SJSA1 (cell line): Measurements from ENCODE around the gene HK2. TPM values are rescaled to one million over a fixed set of nuclear protein-coding genes. Genes with fewer than 3 reads are reported as not detected.
"Not testable (repeated sequence)": the region's sequence is repeated elsewhere in the genome, so short reads cannot be mapped to it uniquely, and the experiment has no call there.

ENCODE experiments used
- DNase-seq, 2 experiments: peaks; one replicate each; pipeline ENCODE4 v3.0.0-alpha.2; 2015 to 2020; ENCODE audit warnings: low spot score in 2 of 2, low read depth in 1 of 2
- H3K27ac ChIP-seq: fragments of 250-450 bp; sonication (Bioruptor Pico); 2 replicates; pipeline ENCODE4 v1.5.1; 2020; ENCODE audit warnings: mild to moderate bottlenecking, moderate library complexity
- H3K27me3 ChIP-seq: fragments of 250-450 bp; sonication (Bioruptor Pico); replicated peaks from 2 replicates; pipeline ENCODE4 v1.5.1; 2020; ENCODE audit warnings: mild to moderate bottlenecking, moderate library complexity
- H3K36me3 ChIP-seq: fragments of 250-450 bp; sonication (Bioruptor Pico); 2 replicates; pipeline ENCODE4 v1.5.1; 2020; ENCODE audit warnings: mild to moderate bottlenecking
- H3K4me1 ChIP-seq: fragments of 250-450 bp; sonication (Bioruptor Pico); replicated peaks from 2 replicates; pipeline ENCODE4 v1.6.1; 2021; ENCODE audit warnings: mild to moderate bottlenecking
- H3K4me3 ChIP-seq: fragments of 250-450 bp; sonication (Bioruptor Pico); 2 replicates; pipeline ENCODE4 v1.5.1; 2020; ENCODE audit warnings: mild to moderate bottlenecking
- H3K9me3 ChIP-seq: fragments of 250-450 bp; sonication (Bioruptor Pico); replicated peaks from 2 replicates; pipeline ENCODE4 v1.5.1; 2020; ENCODE audit warnings: mild to moderate bottlenecking
- total RNA-seq: library from RNA; depleted of rRNA; stranded (reverse); fragments of >200 nt; shearing (Covaris generic); gene quantifications from 2 replicates; pipeline ENCODE4 v1.2.3, GENCODE V29; 2014

Gene HK2
- total RNA-seq, 1 experiment from 2014 or later, result 7.1 TPM

GRCh38 chr2:74881626-74882298 is 47.8 kb downstream of the HK2 start:
- Histone ChIP-seq H3K4me1 (peaks cover 7% of the 10 kb centered on the region), H3K27ac (no peak overlapping the region), H3K9me3 (no peaks in the 10 kb centered on the region), H3K27me3 (no peaks in the 10 kb centered on the region), H3K36me3 (peaks cover 31% of the 10 kb centered on the region), H3K4me3 (no peak overlapping the region)
- no peak for DNase-seq

- Histone ChIP-seq H3K9me3 (no peaks in the 10 kb centered on the region), H3K27me3 (no peaks in the 10 kb centered on the region), H3K27ac (no peak overlapping the region), H3K4me3 (no peak overlapping the region), H3K4me1 (peaks cover 12% of the 10 kb centered on the region), H3K36me3 (peaks cover 33% of the 10 kb centered on the region)
- DNase-seq, result no peak
These were observed 48.4 kb downstream of the HK2 start for GRCh38 chr2:74882299-74882687.

- Histone ChIP-seq H3K4me3 (no peak overlapping the region), H3K27ac (no peak overlapping the region)
- no peak for DNase-seq
These were observed 49.1 kb downstream of the HK2 start for GRCh38 chr2:74883011-74883410.

GRCh38 chr2:74884118-74884762 is 50.3 kb downstream of the HK2 start:
- Histone ChIP-seq H3K36me3 (peaks cover 25% of the 10 kb centered on the region), H3K9me3 (no peaks in the 10 kb centered on the region), H3K4me3 (no peak overlapping the region), H3K27ac (no peak overlapping the region), H3K27me3 (no peaks in the 10 kb centered on the region), H3K4me1 (peaks cover 32% of the 10 kb centered on the region)
- no peak for DNase-seq

More at GRCh38 chr2:74883011-74883410, 49.1 kb downstream of the HK2 start:
- H3K4me1 ChIP-seq, result peaks cover 20% of the 10 kb centered on the region
- H3K9me3 ChIP-seq, result no peaks in the 10 kb centered on the region
- peaks cover 30% of the 10 kb centered on the region for H3K36me3 ChIP-seq
- no peaks in the 10 kb centered on the region for H3K27me3 ChIP-seq

- Histone ChIP-seq H3K9me3 (no peaks in the 10 kb centered on the region), H3K27ac (no peak overlapping the region), H3K4me1 (peaks cover 38% of the 10 kb centered on the region), H3K4me3 (no peak overlapping the region), H3K27me3 (no peaks in the 10 kb centered on the region), H3K36me3 (peaks cover 28% of the 10 kb centered on the region)
- no peak for DNase-seq
These were observed 50.9 kb downstream of the HK2 start for GRCh38 chr2:74884866-74885265.

GRCh38 chr2:74886251-74886650 is 52.3 kb downstream of the HK2 start:
- Histone ChIP-seq H3K4me3 (no peak overlapping the region), H3K9me3 (no peaks in the 10 kb centered on the region), H3K27ac (no peak overlapping the region), H3K4me1 (peaks cover 44% of the 10 kb centered on the region), H3K27me3 (no peaks in the 10 kb centered on the region), H3K36me3 (peaks cover 30% of the 10 kb centered on the region)
- DNase-seq, result no peak

GRCh38 chr2:74886811-74887210 is 52.9 kb downstream of the HK2 start:
- DNase-seq, result no peak
- Histone ChIP-seq H3K27ac (peak overlapping the region; percentile 73), H3K36me3 (peaks cover 26% of the 10 kb centered on the region), H3K4me3 (no peak overlapping the region), H3K27me3 (no peaks in the 10 kb centered on the region), H3K9me3 (no peaks in the 10 kb centered on the region), H3K4me1 (peaks cover 44% of the 10 kb centered on the region)

GRCh38 chr2:74887445-74887951 is 53.6 kb downstream of the HK2 start:
- H3K27ac ChIP-seq, result peak overlapping the region; percentile 73
- DNase-seq, result peak; percentile 84 to 87
- H3K9me3 ChIP-seq, result no peaks in the 10 kb centered on the region
- peaks cover 22% of the 10 kb centered on the region for H3K36me3 ChIP-seq
- no peak overlapping the region for H3K4me3 ChIP-seq
- peaks cover 51% of the 10 kb centered on the region for H3K4me1 ChIP-seq
- H3K27me3 ChIP-seq, result no peaks in the 10 kb centered on the region

GRCh38 chr2:74887960-74888700 is 54.2 kb downstream of the HK2 start:
- Histone ChIP-seq H3K27ac (peak overlapping the region; percentile 73), H3K9me3 (no peaks in the 10 kb centered on the region), H3K36me3 (peaks cover 19% of the 10 kb centered on the region), H3K4me3 (no peak overlapping the region), H3K27me3 (no peaks in the 10 kb centered on the region), H3K4me1 (peaks cover 57% of the 10 kb centered on the region)
- DNase-seq, result peak; percentile 64 to 90

- peak overlapping the region; percentile 73 for H3K27ac ChIP-seq
- no peaks in the 10 kb centered on the region for H3K27me3 ChIP-seq
- DNase-seq, result no peak
- H3K4me1 ChIP-seq, result peaks cover 67% of the 10 kb centered on the region
- H3K4me3 ChIP-seq, result no peak overlapping the region
- no peaks in the 10 kb centered on the region for H3K9me3 ChIP-seq
- peaks cover 19% of the 10 kb centered on the region for H3K36me3 ChIP-seq
These were observed 55.2 kb downstream of the HK2 start for GRCh38 chr2:74889159-74889558.

- no peak overlapping the region for H3K27ac ChIP-seq
- H3K4me1 ChIP-seq, result peaks cover 83% of the 10 kb centered on the region
- H3K4me3 ChIP-seq, result no peak overlapping the region
- no peaks in the 10 kb centered on the region for H3K9me3 ChIP-seq
- DNase-seq, result no peak
- peaks cover 19% of the 10 kb centered on the region for H3K36me3 ChIP-seq
- no peaks in the 10 kb centered on the region for H3K27me3 ChIP-seq
These were observed 56.8 kb downstream of the HK2 start for GRCh38 chr2:74890711-74891110.

- H3K4me1 ChIP-seq, result peaks cover 86% of the 10 kb centered on the region
- no peaks in the 10 kb centered on the region for H3K9me3 ChIP-seq
- no peak overlapping the region for H3K4me3 ChIP-seq
- H3K36me3 ChIP-seq, result peaks cover 17% of the 10 kb centered on the region
- no peaks in the 10 kb centered on the region for H3K27me3 ChIP-seq
- DNase-seq, result no peak
- no peak overlapping the region for H3K27ac ChIP-seq
These were observed 57.3 kb downstream of the HK2 start for GRCh38 chr2:74891136-74891764.

- H3K36me3 ChIP-seq, result peaks cover 13% of the 10 kb centered on the region
- not testable (repeated sequence) for H3K9me3 ChIP-seq, H3K27ac ChIP-seq, DNase-seq, H3K27me3 ChIP-seq, H3K4me3 ChIP-seq
- H3K4me1 ChIP-seq, result peaks cover 84% of the 10 kb centered on the region
These were observed 57.9 kb downstream of the HK2 start for GRCh38 chr2:74891816-74892215.
